Measurements from ENCODE around the gene DMAC2.

DNA sequence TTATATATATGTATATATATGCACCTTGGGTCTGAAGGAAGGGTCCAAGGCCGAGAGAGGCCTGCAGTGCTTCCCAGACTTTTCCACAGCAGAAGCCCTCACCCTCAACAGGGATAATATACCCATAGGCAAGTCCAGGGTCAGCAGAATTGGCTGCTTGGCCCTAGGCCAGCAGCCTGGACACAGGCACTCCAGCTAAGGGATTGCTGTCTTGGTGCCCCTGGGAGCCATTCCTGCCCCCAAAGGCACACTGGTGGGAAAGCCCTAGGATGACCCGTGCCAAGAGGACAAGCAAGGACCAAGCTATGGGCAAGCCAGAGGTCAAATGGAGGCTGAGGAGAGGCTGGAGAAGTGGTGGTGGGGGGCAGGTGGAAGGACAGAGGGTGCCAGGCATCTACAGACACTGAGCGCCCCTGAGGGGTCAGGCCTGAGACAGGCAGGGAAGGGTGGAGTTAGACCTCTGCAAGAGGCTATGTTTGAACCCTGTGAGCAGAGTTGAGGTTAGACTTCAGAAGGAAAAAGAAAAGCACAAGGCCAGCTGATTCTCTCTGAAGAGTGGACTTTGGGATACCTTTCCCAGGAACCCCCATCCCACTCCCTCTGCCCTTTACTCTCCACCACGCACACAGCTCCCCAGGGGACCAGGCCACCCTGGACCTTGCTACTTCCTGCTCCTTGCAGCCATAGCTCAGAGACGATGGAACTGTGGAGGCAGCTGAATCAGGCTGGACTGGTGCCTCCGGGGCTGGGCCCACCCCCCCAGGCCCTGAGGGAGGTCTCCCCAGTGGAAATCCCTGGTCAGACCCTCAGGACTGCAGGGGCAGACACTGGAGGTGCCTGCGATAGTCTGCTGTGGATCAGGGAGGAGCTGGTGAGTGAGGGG lies 3.0 kb upstream of the DMAC2 start, which contains the start of gene ERICH4:
- TF ChIP-seq EZH2 (IDR thresholded peaks at IDR 0.05; ENCODE audit: borderline replicate concordance, low read depth, low read length, severe bottlenecking): no peak
- TF ChIP-seq, protein P1, sequence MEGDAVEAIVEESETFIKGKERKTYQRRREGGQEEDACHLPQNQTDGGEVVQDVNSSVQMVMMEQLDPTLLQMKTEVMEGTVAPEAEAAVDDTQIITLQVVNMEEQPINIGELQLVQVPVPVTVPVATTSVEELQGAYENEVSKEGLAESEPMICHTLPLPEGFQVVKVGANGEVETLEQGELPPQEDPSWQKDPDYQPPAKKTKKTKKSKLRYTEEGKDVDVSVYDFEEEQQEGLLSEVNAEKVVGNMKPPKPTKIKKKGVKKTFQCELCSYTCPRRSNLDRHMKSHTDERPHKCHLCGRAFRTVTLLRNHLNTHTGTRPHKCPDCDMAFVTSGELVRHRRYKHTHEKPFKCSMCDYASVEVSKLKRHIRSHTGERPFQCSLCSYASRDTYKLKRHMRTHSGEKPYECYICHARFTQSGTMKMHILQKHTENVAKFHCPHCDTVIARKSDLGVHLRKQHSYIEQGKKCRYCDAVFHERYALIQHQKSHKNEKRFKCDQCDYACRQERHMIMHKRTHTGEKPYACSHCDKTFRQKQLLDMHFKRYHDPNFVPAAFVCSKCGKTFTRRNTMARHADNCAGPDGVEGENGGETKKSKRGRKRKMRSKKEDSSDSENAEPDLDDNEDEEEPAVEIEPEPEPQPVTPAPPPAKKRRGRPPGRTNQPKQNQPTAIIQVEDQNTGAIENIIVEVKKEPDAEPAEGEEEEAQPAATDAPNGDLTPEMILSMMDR (IDR thresholded peaks at IDR 0.05; ENCODE audit: borderline replicate concordance, extremely low read depth, low read length, poor library complexity, severe bottlenecking): no peak
